Testis (tissue), 2 donors: ENCODE measurements around the gene ELN.

Experiments
- POLR2A ChIP-seq: fragments of 450-650 bp; IDR thresholded peaks from one replicate; pipeline ENCODE4 v1.6.1; 2017; ENCODE audit warnings: antibody characterized with exemption, mild to moderate bottlenecking, moderate library complexity
- TF ChIP-seq, protein P1 (sequence below), 3 experiments: fragments of 450-650 bp in 2 of 3; fragments of 200-600 bp in 1 of 3; sonication (generic) in 1 of 3; IDR thresholded peaks; one replicate each; pipeline ENCODE4 v1.5.1; 2016 to 2019; ENCODE audit warnings: antibody characterized with exemption in 3 of 3, mild to moderate bottlenecking in 2 of 3, moderate library complexity in 1 of 3

DNA sequence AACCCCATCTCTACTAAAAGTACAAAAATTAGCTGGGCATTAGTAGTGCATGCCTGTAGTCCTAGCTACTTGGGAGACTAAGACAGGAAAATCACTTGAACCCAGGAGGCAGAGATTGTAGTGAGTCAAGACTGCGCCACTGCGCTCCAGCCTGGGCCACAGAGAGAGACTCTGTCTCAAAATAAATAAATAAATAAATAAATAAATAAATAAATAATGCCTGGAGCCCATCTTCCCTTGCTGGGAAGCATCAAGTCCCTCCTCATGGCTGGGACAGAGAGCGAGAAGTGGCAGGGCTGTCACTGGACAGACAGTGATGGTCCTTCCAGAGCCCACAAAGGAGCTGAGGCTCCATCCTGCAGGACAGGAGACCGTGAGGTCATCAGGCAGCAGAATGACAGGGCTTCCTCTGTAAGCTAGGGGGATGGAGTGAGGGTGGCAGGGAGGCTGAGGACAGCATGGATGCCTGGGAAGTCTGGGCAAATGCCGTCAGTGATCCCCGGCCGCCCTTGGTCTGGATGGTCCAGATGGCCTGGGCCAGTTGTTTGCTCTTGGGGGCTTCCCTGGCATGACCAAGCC lies 36.4 kb upstream of the ELN start:
- TF ChIP-seq, protein P1, sequence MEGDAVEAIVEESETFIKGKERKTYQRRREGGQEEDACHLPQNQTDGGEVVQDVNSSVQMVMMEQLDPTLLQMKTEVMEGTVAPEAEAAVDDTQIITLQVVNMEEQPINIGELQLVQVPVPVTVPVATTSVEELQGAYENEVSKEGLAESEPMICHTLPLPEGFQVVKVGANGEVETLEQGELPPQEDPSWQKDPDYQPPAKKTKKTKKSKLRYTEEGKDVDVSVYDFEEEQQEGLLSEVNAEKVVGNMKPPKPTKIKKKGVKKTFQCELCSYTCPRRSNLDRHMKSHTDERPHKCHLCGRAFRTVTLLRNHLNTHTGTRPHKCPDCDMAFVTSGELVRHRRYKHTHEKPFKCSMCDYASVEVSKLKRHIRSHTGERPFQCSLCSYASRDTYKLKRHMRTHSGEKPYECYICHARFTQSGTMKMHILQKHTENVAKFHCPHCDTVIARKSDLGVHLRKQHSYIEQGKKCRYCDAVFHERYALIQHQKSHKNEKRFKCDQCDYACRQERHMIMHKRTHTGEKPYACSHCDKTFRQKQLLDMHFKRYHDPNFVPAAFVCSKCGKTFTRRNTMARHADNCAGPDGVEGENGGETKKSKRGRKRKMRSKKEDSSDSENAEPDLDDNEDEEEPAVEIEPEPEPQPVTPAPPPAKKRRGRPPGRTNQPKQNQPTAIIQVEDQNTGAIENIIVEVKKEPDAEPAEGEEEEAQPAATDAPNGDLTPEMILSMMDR (IDR thresholded peaks at IDR 0.05), result no peak
- TF ChIP-seq POLR2A, result no peak
